Stimulated activated naive CD8-positive, alpha-beta T cell treated with anti-CD3 and anti-CD28 coated beads, Interleukin-15, amount 100 ng/mL, for 72 hours (primary cell): ENCODE data around the gene MTOR.
"Not testable (repeated sequence)": the region's sequence is repeated elsewhere in the genome, so short reads cannot be mapped to it uniquely, and the experiment has no call there.

Source experiments
- ATAC-seq: fragments of 150-1000 bp; cut with Tn5 transposase; 2 replicates; pipeline ENCODE4 v1.10.0; 2021; ENCODE audit warnings: mild to moderate bottlenecking, moderate library complexity
- DNase-seq, 2 donors: peaks; one replicate each; pipeline ENCODE4 v3.0.0; 2021 to 2022
- H3K27ac Mint-ChIP-seq, 2 donors: one replicate each; pipeline ENCODE4 v1.8.0; 2022; ENCODE audit warnings: mild to moderate bottlenecking in 2 of 2, mixed read lengths in 2 of 2, moderate library complexity in 2 of 2
- H3K27me3 Mint-ChIP-seq: one replicate; pipeline ENCODE4 v1.8.0; 2022; ENCODE audit warnings: mixed read lengths
- H3K4me1 Mint-ChIP-seq: one replicate; pipeline ENCODE4 v1.8.0; 2022; ENCODE audit warnings: mild to moderate bottlenecking, mixed read lengths
- H3K4me3 Mint-ChIP-seq, 2 donors: one replicate each; pipeline ENCODE4 v1.8.0; 2022; ENCODE audit warnings: mild to moderate bottlenecking in 2 of 2, mixed read lengths in 2 of 2, moderate library complexity in 1 of 2
- H3K9me3 Mint-ChIP-seq, 2 donors: one replicate each; pipeline ENCODE4 v1.8.0; 2022; ENCODE audit warnings: mixed read lengths in 2 of 2

The MTOR gene

GRCh38 chr1:11286735-11287410 lies 24.5 kb upstream of the MTOR start:
- no peak for ATAC-seq
- DNase-seq: no peak
- Mint-ChIP-seq H3K4me3 (no peak overlapping the region), H3K9me3 (no peaks in the 10 kb centered on the region), H3K27me3 (no peaks in the 10 kb centered on the region), H3K4me1 (peaks cover 61% of the 10 kb centered on the region), H3K27ac (peak overlapping the region in 1 of 2 donors; percentile 17)

DNA sequence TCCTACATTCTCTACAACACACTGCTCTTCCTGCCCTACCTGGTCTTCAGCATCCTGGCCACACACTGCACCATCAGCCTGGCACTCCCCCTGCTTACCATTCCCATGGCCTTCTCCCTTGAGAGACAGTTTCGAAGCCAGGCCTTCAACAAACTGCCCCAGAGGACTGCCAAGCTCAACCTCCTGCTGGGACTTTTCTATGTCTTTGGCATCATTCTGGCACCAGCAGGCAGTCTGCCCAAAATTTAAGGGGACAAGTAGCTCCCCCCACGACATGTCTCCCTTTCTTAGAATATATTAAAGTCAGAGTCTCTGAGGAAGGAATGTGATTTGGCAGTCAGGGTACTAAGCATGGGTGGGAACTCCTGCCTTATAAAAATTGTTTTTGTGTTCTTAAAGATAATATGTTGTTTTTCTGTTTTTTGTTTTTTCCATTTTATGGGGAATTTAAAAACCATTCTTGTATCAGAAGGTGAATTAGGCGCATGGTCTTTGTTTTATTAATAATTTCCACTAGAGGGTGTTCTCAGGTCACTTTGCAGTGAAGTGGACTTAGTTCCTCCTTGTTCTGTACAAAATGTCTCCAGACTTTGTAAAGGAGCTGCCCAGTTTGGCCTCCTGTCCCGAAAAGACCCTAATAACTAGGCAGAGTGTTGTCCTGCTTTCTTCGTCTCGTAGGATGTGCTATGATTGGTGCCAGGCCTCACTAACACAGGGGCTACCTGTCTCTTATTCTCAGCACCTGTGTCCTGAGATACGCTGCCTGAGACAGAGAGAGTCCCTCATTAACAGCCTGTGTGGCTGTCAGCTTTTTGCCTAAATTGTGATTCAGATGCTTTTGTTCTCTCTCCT lies 23.8 kb upstream of the MTOR start:
- Mint-ChIP-seq H3K4me3 (no peak overlapping the region), H3K27ac (peak overlapping the region in 1 of 2 donors; percentile 27), H3K4me1 (peaks cover 62% of the 10 kb centered on the region), H3K9me3 (no peaks in the 10 kb centered on the region), H3K27me3 (no peaks in the 10 kb centered on the region)
- no peak for DNase-seq
- no peak for ATAC-seq

DNA sequence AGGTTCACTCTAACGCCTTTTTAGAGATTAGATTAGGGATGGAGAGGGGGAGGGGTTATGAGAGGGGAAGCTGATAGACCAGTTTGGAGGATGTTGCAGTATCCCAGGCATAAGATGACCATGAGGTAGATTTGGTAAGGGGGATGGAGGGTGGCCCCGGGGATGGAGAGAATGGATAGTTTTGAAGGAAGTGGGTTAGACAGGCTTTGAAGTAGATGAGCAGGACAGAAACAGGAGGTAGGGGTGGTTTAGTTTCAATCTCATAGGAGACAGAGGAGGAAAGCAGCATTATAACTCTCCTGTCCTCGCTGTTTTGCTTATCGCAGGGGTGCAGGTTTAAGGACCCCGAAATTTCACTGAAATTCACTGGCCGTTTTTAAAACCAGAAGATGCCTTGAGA lies 22.4 kb upstream of the MTOR start:
- DNase-seq (no peak), ATAC-seq (peak; percentile 65)
- H3K4me1 Mint-ChIP-seq: peaks cover 63% of the 10 kb centered on the region
- H3K27ac Mint-ChIP-seq: peak overlapping the region; percentile 68 to 82
- peak overlapping the region; percentile 33 to 36 for H3K4me3 Mint-ChIP-seq
- no peaks in the 10 kb centered on the region for H3K27me3 Mint-ChIP-seq
- no peaks in the 10 kb centered on the region for H3K9me3 Mint-ChIP-seq

DNA sequence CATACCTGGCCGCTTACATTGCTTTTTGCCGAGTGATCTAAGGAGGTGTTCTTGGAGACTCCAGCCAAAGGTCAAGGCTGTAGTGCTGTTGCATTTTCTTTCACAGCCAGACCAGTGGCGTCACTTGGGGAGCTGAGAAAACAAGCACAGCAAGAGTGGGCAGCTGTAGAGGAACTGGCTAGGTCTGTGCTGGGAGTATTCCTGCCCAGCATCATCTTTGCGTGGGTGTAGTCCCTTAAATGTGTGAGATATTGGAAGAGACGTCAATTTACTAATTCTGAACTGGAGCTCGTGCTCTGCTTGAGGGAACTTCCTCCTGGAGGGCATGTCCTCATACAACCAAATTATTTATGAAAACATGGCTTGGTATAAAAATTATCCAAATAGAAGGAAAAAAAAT lies 20.8 kb upstream of the MTOR start:
- H3K4me3 Mint-ChIP-seq: no peak overlapping the region
- DNase-seq (no peak), ATAC-seq (no peak)
- peak overlapping the region in 1 of 2 donors; percentile 29 for H3K27ac Mint-ChIP-seq
- H3K4me1 Mint-ChIP-seq: peaks cover 69% of the 10 kb centered on the region
- H3K9me3 Mint-ChIP-seq: no peaks in the 10 kb centered on the region
- no peaks in the 10 kb centered on the region for H3K27me3 Mint-ChIP-seq

- no peak for ATAC-seq
- Mint-ChIP-seq H3K4me1 (peaks cover 77% of the 10 kb centered on the region), H3K4me3 (peak overlapping the region; percentile 60 to 76), H3K9me3 (no peaks in the 10 kb centered on the region), H3K27me3 (no peaks in the 10 kb centered on the region), H3K27ac (peak overlapping the region; percentile 75 to 97)
- DNase-seq: no peak
Observed at GRCh38 chr1:11281518-11282331, 19.4 kb upstream of the MTOR start.

GRCh38 chr1:11280719-11281376 lies 18.5 kb upstream of the MTOR start:
- H3K4me1 Mint-ChIP-seq: peaks cover 74% of the 10 kb centered on the region

DNA sequence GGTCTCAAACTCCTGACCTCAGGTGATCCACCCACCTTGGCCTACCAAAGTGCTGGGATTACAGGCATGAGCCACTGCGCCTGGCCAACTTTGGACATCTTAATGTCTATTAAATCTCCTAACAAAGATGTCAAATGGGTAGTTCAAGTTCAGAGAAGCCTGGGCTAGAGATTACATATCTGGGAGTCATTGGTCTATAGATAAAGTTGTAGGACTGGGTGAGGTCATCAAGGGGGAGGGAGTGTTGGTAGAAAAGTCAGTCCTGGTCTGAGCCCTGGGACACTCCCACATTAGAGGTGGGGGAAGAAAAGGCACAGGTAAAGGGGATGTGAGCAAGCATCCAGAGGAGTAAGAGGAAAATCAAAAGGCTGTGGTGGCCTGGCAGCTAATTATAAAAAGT lies 17.3 kb upstream of the MTOR start:
- Mint-ChIP-seq H3K4me1 (peaks cover 73% of the 10 kb centered on the region), H3K9me3 (no peaks in the 10 kb centered on the region), H3K27me3 (no peaks in the 10 kb centered on the region), H3K4me3 (peak overlapping the region; percentile 4 to 29), H3K27ac (peak overlapping the region in 1 of 2 donors; percentile 97)
- no peak for ATAC-seq
- no peak for DNase-seq

More at GRCh38 chr1:11280719-11281376, 18.5 kb upstream of the MTOR start:
- peak overlapping the region; percentile 60 to 76 for H3K4me3 Mint-ChIP-seq
- no peaks in the 10 kb centered on the region for H3K9me3 Mint-ChIP-seq
- ATAC-seq (peak; percentile 79), DNase-seq (no peak)
- no peaks in the 10 kb centered on the region for H3K27me3 Mint-ChIP-seq
- peak overlapping the region; percentile 75 to 97 for H3K27ac Mint-ChIP-seq

- Mint-ChIP-seq H3K27ac (peak overlapping the region in 1 of 2 donors; percentile 10), H3K4me1 (peaks cover 70% of the 10 kb centered on the region), H3K4me3 (no peak overlapping the region), H3K27me3 (no peaks in the 10 kb centered on the region), H3K9me3 (no peaks in the 10 kb centered on the region)
- no peak for ATAC-seq
- DNase-seq: no peak
Observed at GRCh38 chr1:11279152-11279551, 16.8 kb upstream of the MTOR start.

DNA sequence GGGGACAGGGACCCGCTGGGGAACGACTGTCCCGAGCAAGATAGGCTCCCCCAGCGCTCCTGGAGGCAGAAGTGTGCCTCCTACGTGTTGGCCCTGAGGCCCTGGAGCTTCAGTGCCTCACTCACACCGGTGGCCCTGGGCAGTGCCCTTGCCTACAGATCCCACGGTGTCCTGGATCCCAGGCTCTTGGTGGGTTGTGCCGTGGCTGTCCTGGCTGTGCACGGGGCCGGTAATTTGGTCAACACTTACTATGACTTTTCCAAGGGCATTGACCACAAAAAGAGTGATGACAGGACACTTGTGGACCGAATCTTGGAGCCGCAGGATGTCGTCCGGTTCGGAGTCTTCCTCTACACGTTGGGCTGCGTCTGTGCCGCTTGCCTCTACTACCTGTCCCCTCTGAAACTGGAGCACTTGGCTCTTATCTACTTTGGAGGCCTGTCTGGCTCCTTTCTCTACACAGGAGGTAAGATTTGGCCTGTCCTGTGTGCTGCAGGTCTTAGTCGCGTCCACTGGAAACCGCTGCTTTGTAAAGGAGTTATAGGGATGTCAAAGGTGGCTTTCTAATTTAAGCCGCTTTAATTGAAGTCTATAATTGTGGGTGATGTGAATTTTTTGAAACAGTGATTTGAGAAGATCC lies 11.4 kb upstream of the MTOR start:
- H3K27ac Mint-ChIP-seq: peak overlapping the region; percentile 95

GRCh38 chr1:11272832-11273594 lies 10.7 kb upstream of the MTOR start, which contains the start of gene UBIAD1:
TSS of gene UBIAD1 (plus strand) at chr1:11273198. CDS start at chr1:11273532, 334 bp downstream.
- Mint-ChIP-seq H3K4me1 (peaks cover 30% of the 10 kb centered on the region), H3K9me3 (no peaks in the 10 kb centered on the region), H3K27ac (peak within 1 kb of the TSS; percentile 95), H3K27me3 (no peaks in the 10 kb centered on the region), H3K4me3 (peak within 1 kb of the TSS; percentile 91 to 96)
- peak; percentile 93 for ATAC-seq
- peak; percentile 82 to 84 for DNase-seq

More for the DNA sequence above, 11.4 kb upstream of the MTOR start:
- H3K27me3 Mint-ChIP-seq: no peaks in the 10 kb centered on the region
- ATAC-seq (peak; percentile 74), DNase-seq (no peak)
- peaks cover 32% of the 10 kb centered on the region for H3K4me1 Mint-ChIP-seq
- peak overlapping the region; percentile 91 to 96 for H3K4me3 Mint-ChIP-seq
- no peaks in the 10 kb centered on the region for H3K9me3 Mint-ChIP-seq

GRCh38 chr1:11272544-11272831 lies 10.1 kb upstream of the MTOR start:
- peaks cover 24% of the 10 kb centered on the region for H3K4me1 Mint-ChIP-seq
- H3K27ac Mint-ChIP-seq: no peak overlapping the region
- peak overlapping the region; percentile 30 to 41 for H3K4me3 Mint-ChIP-seq
- DNase-seq (no peak), ATAC-seq (peak; percentile 19)
- no peaks in the 10 kb centered on the region for H3K27me3 Mint-ChIP-seq
- H3K9me3 Mint-ChIP-seq: no peaks in the 10 kb centered on the region

GRCh38 chr1:11267350-11268337 lies 5.3 kb upstream of the MTOR start:
- not testable (repeated sequence) for ATAC-seq, H3K4me3 Mint-ChIP-seq, H3K9me3 Mint-ChIP-seq, H3K27me3 Mint-ChIP-seq, DNase-seq, H3K27ac Mint-ChIP-seq
- peaks cover 10% of the 10 kb centered on the region for H3K4me1 Mint-ChIP-seq
